Activated CD4-positive, alpha-beta T cell treated with anti-CD3 and anti-CD28 coated beads for 36 hours (primary cell): ENCODE measurements around the gene KLF2. TPM values are rescaled to one million over a fixed set of nuclear protein-coding genes. Genes with fewer than 3 reads are reported as not detected.

Source experiments
- ATAC-seq: fragments of 200-7000 bp; cut with Tn5 transposase; one replicate; pipeline ENCODE4 v1.10.0; 2021; ENCODE audit warnings: mild to moderate bottlenecking, moderate library complexity
- CTCF ChIA-PET: fragments of 350-600 bp; sonication (Branson Sonifier 250); formaldehyde crosslinking; loops from one replicate; lab custom pipeline; 2021; ENCODE audit warnings: antibody characterized with exemption; lab: Charles Lee
- POLR2A ChIA-PET: fragments of 350-600 bp; sonication (Branson Sonifier 250); formaldehyde crosslinking; loops from one replicate; lab custom pipeline; 2021; ENCODE audit warnings: antibody characterized with exemption, inconsistent platforms; lab: Charles Lee
- DNase-seq: peaks from one replicate; pipeline ENCODE4 v3.0.0-alpha.2; 2020
- H3K27ac Mint-ChIP-seq: one replicate; pipeline ENCODE4 v1.8.0; 2021; ENCODE audit warnings: mixed read lengths
- H3K27me3 Mint-ChIP-seq: one replicate; pipeline ENCODE4 v1.8.0; 2021; ENCODE audit warnings: mixed read lengths
- H3K36me3 Mint-ChIP-seq: one replicate; pipeline ENCODE4 v1.8.0; 2021; ENCODE audit warnings: low read depth, mixed read lengths
- H3K4me1 Mint-ChIP-seq: one replicate; pipeline ENCODE4 v1.8.0; 2021; ENCODE audit warnings: mixed read lengths
- H3K4me3 Mint-ChIP-seq: one replicate; pipeline ENCODE4 v1.8.0; 2021; ENCODE audit warnings: mild to moderate bottlenecking, moderate library complexity, mixed read lengths
- H3K9me3 Mint-ChIP-seq: one replicate; pipeline ENCODE4 v1.8.0; 2021; ENCODE audit warnings: low read depth, mixed read lengths
- intact Hi-C, 2 experiments: fragments of 100-400 bp; cut with DNase I in 1 of 2; cut with micrococcal nuclease in 1 of 2; formaldehyde crosslinking; loops; one replicate each; pipeline versions ENCODE4 v1.14.2 to v1.15.1; 2022 to 2024; cut with DNase I, micrococcal nuclease
- total RNA-seq, 2 experiments: library from RNA; stranded (reverse); gene quantifications; one replicate each; pipeline ENCODE4 v1.2.3, GENCODE V29; 2021

The KLF2 gene
- total RNA-seq, 2 experiments from 2014 or later, result 0.57 to 0.90 TPM

DNA sequence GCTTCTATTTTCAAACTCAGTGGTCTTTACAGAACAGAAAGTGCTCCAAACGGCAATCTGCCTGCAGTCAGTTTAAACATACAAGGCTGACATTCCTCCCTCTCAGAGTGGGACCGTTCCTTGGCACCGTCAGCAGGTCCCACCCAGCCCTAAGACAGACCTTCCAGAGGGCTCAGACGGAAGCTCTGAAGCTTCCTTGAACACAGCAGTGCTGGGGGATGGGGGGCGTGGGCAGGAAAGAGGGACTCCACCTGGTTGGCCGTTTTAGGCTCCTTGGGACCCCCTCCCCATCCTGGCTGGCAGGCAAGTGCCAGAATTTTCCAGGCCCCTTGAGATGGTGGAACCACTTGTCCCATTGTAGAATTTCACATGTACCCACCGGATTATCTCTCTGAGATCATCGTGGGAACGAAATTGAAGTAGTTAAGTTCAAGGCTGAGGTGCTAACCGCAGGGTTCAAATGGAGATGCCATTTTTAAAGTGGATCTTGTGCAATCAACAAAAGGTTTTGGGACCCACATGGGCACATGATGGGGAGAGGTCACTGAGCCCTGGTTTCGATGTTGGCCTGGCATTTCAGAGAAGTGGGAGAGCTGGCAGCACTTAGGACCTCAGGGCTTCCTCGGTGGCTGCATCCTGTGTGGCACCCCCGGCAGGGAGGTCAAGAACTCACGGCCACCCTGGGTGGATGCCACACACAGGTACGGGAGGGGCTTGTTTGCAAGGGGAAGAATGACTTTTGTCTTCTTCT, 46.2 kb downstream of the KLF2 start:
- intact Hi-C loops, result loop anchor here (1.0 kb wide), 4 partner anchors 29 to 292 kb away; partner anchors contain the start of gene KLF2 (in 1 of the 2)
- peak overlapping the region; percentile 22 for H3K4me3 Mint-ChIP-seq
- ChIA-PET POLR2A (interaction anchor here (1.4 kb wide), 1 partner anchor 42 kb away, joined by 5 read pairs; no protein-coding TSS in a partner anchor), CTCF (interaction anchor here (0.6 to 2.1 kb wide), 7 partner anchors 12 to 232 kb away, joined by 3 to 18 read pairs (median 6); partner anchors contain the start of gene FAM32A)
- H3K36me3 Mint-ChIP-seq, result peaks cover 16% of the 10 kb centered on the region
- no peak for DNase-seq
- no peaks in the 10 kb centered on the region for H3K9me3 Mint-ChIP-seq
- ATAC-seq, result no peak
- H3K27me3 Mint-ChIP-seq, result peaks cover 22% of the 10 kb centered on the region
- H3K4me1 Mint-ChIP-seq, result peaks cover 46% of the 10 kb centered on the region
- H3K27ac Mint-ChIP-seq, result peak overlapping the region; percentile 76

DNA sequence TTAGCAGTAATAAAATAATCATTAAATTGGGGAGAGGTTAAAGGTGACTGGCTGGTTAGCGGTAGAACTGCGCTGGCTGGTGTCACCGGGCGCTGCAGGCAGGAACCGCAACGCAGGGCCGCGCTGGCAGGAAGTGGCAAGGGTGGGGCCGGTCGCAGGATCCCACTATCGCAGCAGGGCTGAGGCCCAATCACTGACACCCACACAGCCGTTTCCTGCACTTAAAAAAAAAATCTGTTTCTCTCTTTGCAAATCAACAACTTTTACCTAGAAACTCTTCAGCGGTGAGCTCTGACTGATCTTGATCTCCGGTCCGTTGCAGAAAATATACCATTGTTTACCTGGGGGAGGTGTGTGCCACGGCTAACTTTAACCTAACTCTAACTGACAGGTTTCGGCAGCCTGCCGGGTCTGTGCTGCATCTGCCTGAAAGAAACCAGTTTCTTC, 46.9 kb downstream of the KLF2 start:
- intact Hi-C loops, result loop anchor here (1.0 kb wide), 4 partner anchors 29 to 292 kb away; partner anchors contain the start of gene KLF2 (in 1 of the 2)
- Mint-ChIP-seq H3K36me3 (peaks cover 23% of the 10 kb centered on the region), H3K4me3 (peak overlapping the region; percentile 22), H3K4me1 (peaks cover 46% of the 10 kb centered on the region), H3K27ac (peak overlapping the region; percentile 76), H3K27me3 (peaks cover 14% of the 10 kb centered on the region), H3K9me3 (no peaks in the 10 kb centered on the region)
- POLR2A ChIA-PET, result no interaction called here
- ATAC-seq, result peak; percentile 82
- CTCF ChIA-PET, result interaction anchor here (0.6 to 2.1 kb wide), 7 partner anchors 11 to 233 kb away, joined by 3 to 18 read pairs (median 6); partner anchors contain the start of gene FAM32A
- peak; percentile 92 for DNase-seq

- ATAC-seq (no peak), DNase-seq (peak; percentile 55)
- intact Hi-C loops, result no loop called here
- Mint-ChIP-seq H3K4me3 (no peak overlapping the region), H3K27ac (peak overlapping the region; percentile 76), H3K9me3 (no peaks in the 10 kb centered on the region), H3K36me3 (peaks cover 25% of the 10 kb centered on the region), H3K27me3 (peaks cover 7% of the 10 kb centered on the region), H3K4me1 (peaks cover 43% of the 10 kb centered on the region)
- ChIA-PET POLR2A (no interaction called here), CTCF (interaction anchor here (1.2 to 2.6 kb wide), 6 partner anchors 10 to 187 kb away, joined by 3 to 18 read pairs (median 6); partner anchors contain the start of gene FAM32A)
These were observed 47.7 kb downstream of the KLF2 start for GRCh38 chr19:16372065-16372915.

DNA sequence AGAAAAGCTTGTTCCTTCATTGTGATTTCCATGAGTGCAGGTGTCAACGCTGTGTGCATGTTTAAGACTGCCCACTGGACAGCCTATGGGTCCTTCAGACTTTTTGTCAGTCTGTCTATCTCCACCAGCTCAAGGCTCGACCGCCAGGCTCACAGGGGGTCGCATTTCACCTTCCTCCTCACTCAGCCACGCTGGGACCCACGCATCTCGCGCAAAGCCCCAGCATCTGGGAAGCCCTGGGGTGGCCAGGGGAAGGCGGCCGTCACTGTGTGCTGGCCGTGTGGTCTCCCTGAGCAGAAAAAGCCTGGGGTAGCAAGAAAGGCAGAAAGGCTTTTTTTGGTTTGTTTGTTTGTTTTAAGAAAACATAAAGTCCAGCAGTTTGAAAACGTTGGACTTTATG, 48.5 kb downstream of the KLF2 start:
- DNase-seq (no peak), ATAC-seq (no peak)
- Mint-ChIP-seq H3K27me3 (peaks cover 7% of the 10 kb centered on the region), H3K36me3 (peaks cover 28% of the 10 kb centered on the region), H3K4me1 (peaks cover 49% of the 10 kb centered on the region), H3K4me3 (no peak overlapping the region), H3K9me3 (no peaks in the 10 kb centered on the region), H3K27ac (no peak overlapping the region)
- POLR2A ChIA-PET, result interaction anchor here (0.6 kb wide), 1 partner anchor 315 kb away, joined by 4 read pairs; no protein-coding TSS in a partner anchor
- intact Hi-C loops, result no loop called here
- CTCF ChIA-PET, result interaction anchor here (0.6 to 2.6 kb wide), 4 partner anchors 9 to 69 kb away, joined by 3 to 18 read pairs (median 4); no protein-coding TSS in a partner anchor

DNA sequence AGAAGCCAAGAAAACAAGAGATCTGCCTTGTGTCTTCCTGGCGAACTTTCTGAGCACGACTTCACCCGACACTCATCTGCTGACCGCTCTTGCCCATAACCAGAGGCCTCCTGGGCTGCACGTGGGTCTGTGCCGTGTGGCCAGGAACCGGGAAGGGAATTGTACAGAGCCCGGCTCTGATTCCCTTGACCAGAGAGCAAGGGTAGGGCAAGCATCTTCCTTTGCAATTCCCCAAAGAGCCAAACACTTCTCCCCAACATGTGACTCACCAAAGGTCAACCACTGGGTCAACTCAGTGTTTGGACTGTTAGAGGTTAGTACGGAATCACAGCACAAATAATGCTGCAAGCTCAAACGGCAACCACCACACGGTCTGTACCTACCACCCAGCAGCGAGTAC, 48.9 kb downstream of the KLF2 start:
- H3K27ac Mint-ChIP-seq, result no peak overlapping the region
- H3K9me3 Mint-ChIP-seq, result no peaks in the 10 kb centered on the region
- H3K4me1 Mint-ChIP-seq, result peaks cover 52% of the 10 kb centered on the region
- intact Hi-C loops, result no loop called here
- H3K4me3 Mint-ChIP-seq, result no peak overlapping the region
- DNase-seq, result no peak
- ATAC-seq, result no peak
- POLR2A ChIA-PET, result interaction anchor here (0.6 kb wide), 1 partner anchor 315 kb away, joined by 4 read pairs; no protein-coding TSS in a partner anchor
- peaks cover 28% of the 10 kb centered on the region for H3K36me3 Mint-ChIP-seq
- CTCF ChIA-PET, result interaction anchor here (0.6 to 2.6 kb wide), 5 partner anchors 9 to 69 kb away, joined by 3 to 18 read pairs (median 3); no protein-coding TSS in a partner anchor
- peaks cover 7% of the 10 kb centered on the region for H3K27me3 Mint-ChIP-seq

DNA sequence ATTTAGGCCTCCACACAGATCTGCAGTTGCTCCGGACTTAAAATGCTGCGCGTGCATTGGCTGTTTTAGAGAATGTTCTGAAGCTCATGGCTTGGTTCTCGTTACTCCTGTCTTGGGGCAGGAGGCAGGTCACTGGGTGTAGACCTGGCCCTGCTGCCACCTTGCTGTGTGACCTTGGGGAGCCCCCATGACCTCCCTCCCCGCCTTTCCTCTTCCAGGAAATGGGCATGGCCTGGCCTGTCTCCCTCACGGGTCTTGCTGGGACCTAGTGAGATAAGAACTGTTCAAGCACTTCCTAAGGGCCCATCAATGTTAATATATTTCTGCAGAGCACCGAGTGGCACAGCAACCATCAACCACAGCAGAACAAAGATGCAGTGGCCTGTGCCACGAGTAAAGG, 49.4 kb downstream of the KLF2 start:
- no peak for ATAC-seq
- POLR2A ChIA-PET, result interaction anchor here (0.6 kb wide), 1 partner anchor 314 kb away, joined by 4 read pairs; no protein-coding TSS in a partner anchor
- no peak overlapping the region for H3K27ac Mint-ChIP-seq

DNA sequence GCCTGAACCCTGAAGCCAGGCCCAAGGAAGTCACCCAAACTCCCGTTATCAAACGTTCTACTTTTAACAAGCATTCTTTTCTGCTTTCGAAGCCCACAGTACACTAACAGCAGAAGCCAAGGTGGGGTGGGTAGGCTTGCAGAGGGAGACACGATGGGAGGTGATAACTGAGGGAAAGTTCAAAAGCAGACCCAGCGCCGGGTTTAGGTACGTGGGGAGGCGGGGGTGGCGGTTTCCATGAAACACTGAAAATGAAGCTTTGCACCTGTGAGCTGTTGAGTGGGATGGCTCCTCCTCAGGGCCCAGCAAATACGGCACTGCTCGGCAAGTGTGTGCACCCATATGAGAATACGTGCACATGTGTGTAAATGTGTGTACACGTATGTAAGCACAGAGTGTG, 49.8 kb downstream of the KLF2 start:
- intact Hi-C loops, result no loop called here
- peaks cover 53% of the 10 kb centered on the region for H3K4me1 Mint-ChIP-seq
- ATAC-seq, result no peak
- DNase-seq, result peak; percentile 57
- peaks cover 28% of the 10 kb centered on the region for H3K36me3 Mint-ChIP-seq
- H3K27me3 Mint-ChIP-seq, result peaks cover 7% of the 10 kb centered on the region
- H3K9me3 Mint-ChIP-seq, result no peaks in the 10 kb centered on the region
- no peak overlapping the region for H3K4me3 Mint-ChIP-seq
- ChIA-PET CTCF (interaction anchor here (0.5 to 2.6 kb wide), 2 partner anchors 8 to 126 kb away, joined by 3 to 18 read pairs; no protein-coding TSS in a partner anchor), POLR2A (no interaction called here)
- no peak overlapping the region for H3K27ac Mint-ChIP-seq

More for the DNA sequence above, 49.4 kb downstream of the KLF2 start:
- peaks cover 28% of the 10 kb centered on the region for H3K36me3 Mint-ChIP-seq
- CTCF ChIA-PET, result interaction anchor here (0.5 to 2.6 kb wide), 5 partner anchors 8 to 125 kb away, joined by 3 to 18 read pairs (median 3); no protein-coding TSS in a partner anchor
- no peak overlapping the region for H3K4me3 Mint-ChIP-seq
- H3K9me3 Mint-ChIP-seq, result no peaks in the 10 kb centered on the region
- H3K27me3 Mint-ChIP-seq, result peaks cover 7% of the 10 kb centered on the region
- peaks cover 53% of the 10 kb centered on the region for H3K4me1 Mint-ChIP-seq
- intact Hi-C loops, result no loop called here
- no peak for DNase-seq

- Mint-ChIP-seq H3K4me1 (peaks cover 53% of the 10 kb centered on the region), H3K27ac (no peak overlapping the region), H3K4me3 (no peak overlapping the region), H3K27me3 (peaks cover 7% of the 10 kb centered on the region), H3K9me3 (no peaks in the 10 kb centered on the region), H3K36me3 (peaks cover 28% of the 10 kb centered on the region)
- intact Hi-C loops, result no loop called here
- ATAC-seq (no peak), DNase-seq (no peak)
- ChIA-PET CTCF (interaction anchor here (0.6 to 2.6 kb wide), 4 partner anchors 7 to 127 kb away, joined by 3 to 18 read pairs (median 6); no protein-coding TSS in a partner anchor), POLR2A (interaction anchor here (0.5 kb wide), 1 partner anchor 137 kb away, joined by 4 read pairs; no protein-coding TSS in a partner anchor)
These were observed 50.7 kb downstream of the KLF2 start for GRCh38 chr19:16375157-16375935.

DNA sequence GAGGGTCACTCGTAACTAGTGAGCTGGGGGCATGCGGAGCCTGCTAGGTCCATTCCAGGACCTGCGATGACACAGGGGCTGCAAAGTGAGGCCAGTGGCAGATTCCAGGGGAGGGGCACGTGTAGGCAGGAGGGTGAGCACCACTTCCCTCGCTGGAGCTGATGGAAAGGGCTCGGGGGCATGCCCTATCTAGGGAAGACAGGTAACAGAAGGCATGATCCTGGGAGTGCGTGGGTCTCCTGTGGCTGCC, 51.2 kb downstream of the KLF2 start:
- CTCF ChIA-PET, result interaction anchor here (0.6 to 1.5 kb wide), 6 partner anchors 8 to 129 kb away, joined by 3 to 8 read pairs (median 4); no protein-coding TSS in a partner anchor
- intact Hi-C loops, result no loop called here
- Mint-ChIP-seq H3K9me3 (no peaks in the 10 kb centered on the region), H3K36me3 (peaks cover 28% of the 10 kb centered on the region), H3K27me3 (peaks cover 4% of the 10 kb centered on the region), H3K4me3 (no peak overlapping the region), H3K4me1 (peaks cover 54% of the 10 kb centered on the region), H3K27ac (no peak overlapping the region)
- POLR2A ChIA-PET, result interaction anchor here (0.5 kb wide), 1 partner anchor 138 kb away, joined by 4 read pairs; no protein-coding TSS in a partner anchor
- no peak for ATAC-seq
- no peak for DNase-seq

GRCh38 chr19:16376241-16376640, 51.6 kb downstream of the KLF2 start:
- DNase-seq (no peak), ATAC-seq (no peak)
- H3K9me3 Mint-ChIP-seq, result no peaks in the 10 kb centered on the region
- intact Hi-C loops, result no loop called here
- POLR2A ChIA-PET, result no interaction called here
- H3K4me3 Mint-ChIP-seq, result no peak overlapping the region
- H3K27me3 Mint-ChIP-seq, result peaks cover 4% of the 10 kb centered on the region
- H3K36me3 Mint-ChIP-seq, result peaks cover 28% of the 10 kb centered on the region
- CTCF ChIA-PET, result interaction anchor here (0.5 to 1.5 kb wide), 10 partner anchors 8 to 223 kb away, joined by 3 to 8 read pairs (median 4); no protein-coding TSS in a partner anchor
- peaks cover 57% of the 10 kb centered on the region for H3K4me1 Mint-ChIP-seq
- no peak overlapping the region for H3K27ac Mint-ChIP-seq
